Astrocyte of the cerebellum (primary cell): ENCODE measurements around the gene CLIP3.
"Not testable (repeated sequence)": the region's sequence is repeated elsewhere in the genome, so short reads cannot be mapped to it uniquely, and the experiment has no call there.

Source experiments
- DNase-seq: peaks from one replicate; pipeline ENCODE4 v3.0.0-alpha.2; 2011; ENCODE audit warnings: low read depth
- H3K4me3 ChIP-seq: 2 replicates; pipeline ENCODE4 v1.5.1; 2011; ENCODE audit warnings: mild to moderate bottlenecking, low read depth, low read length, moderate library complexity
- CTCF ChIP-seq: IDR thresholded peaks from 2 replicates; pipeline ENCODE4 v1.5.1; 2012; ENCODE audit warnings: low read length, low read depth, moderate library complexity, mild to moderate bottlenecking; ENCODE audit errors: missing control alignments
- in situ Hi-C: cut with HindIII; loops from 2 replicates; pipeline ENCODE4 v1.10.0; 2017; ENCODE audit warnings: low sequenced_read_pairs

Gene CLIP3

GRCh38 chr19:36072081-36072480, 39.4 kb upstream of the CLIP3 start:
- no peak for TF ChIP-seq CTCF
- in situ Hi-C loops: no loop called here
- DNase-seq: no peak
- H3K4me3 ChIP-seq: no peak overlapping the region

- H3K4me3 ChIP-seq, DNase-seq, in situ Hi-C loops: not testable (repeated sequence)
Measured at GRCh38 chr19:36068810-36069499, 36.3 kb upstream of the CLIP3 start.

- TF ChIP-seq CTCF: no peak
- H3K4me3 ChIP-seq: no peak overlapping the region
- in situ Hi-C loops: no loop called here
- DNase-seq: no peak
Measured at GRCh38 chr19:36067681-36068080, 35.0 kb upstream of the CLIP3 start.

- no peak for TF ChIP-seq CTCF
- in situ Hi-C loops: no loop called here
- DNase-seq: no peak
Measured at GRCh38 chr19:36064826-36065225, 32.2 kb upstream of the CLIP3 start.

GRCh38 chr19:36061367-36061766, 28.7 kb upstream of the CLIP3 start:
- H3K4me3 ChIP-seq: no peak overlapping the region
- no peak for TF ChIP-seq CTCF
- DNase-seq: no peak
- in situ Hi-C loops: no loop called here

More at GRCh38 chr19:36064826-36065225, 32.2 kb upstream of the CLIP3 start:
- H3K4me3 ChIP-seq: no peak overlapping the region

GRCh38 chr19:36060430-36060829, 27.8 kb upstream of the CLIP3 start:
- TF ChIP-seq CTCF: peak; percentile 81
- DNase-seq: peak; percentile 40
- H3K4me3 ChIP-seq: no peak overlapping the region
- in situ Hi-C loops: no loop called here

- DNase-seq: no peak
- in situ Hi-C loops: no loop called here
- no peak for TF ChIP-seq CTCF
Measured at GRCh38 chr19:36059180-36059910, 26.7 kb upstream of the CLIP3 start.

More at GRCh38 chr19:36059180-36059910, 26.7 kb upstream of the CLIP3 start:
- H3K4me3 ChIP-seq: no peak overlapping the region
